ENCODE data around the gene SHH. TPM values are rescaled to one million over a fixed set of nuclear protein-coding genes. Genes with fewer than 3 reads are reported as not detected.

SHH gene
- total and polyA plus RNA-seq, 4 donors: 0.10 to 0.25 TPM; not detected in 2

DNA sequence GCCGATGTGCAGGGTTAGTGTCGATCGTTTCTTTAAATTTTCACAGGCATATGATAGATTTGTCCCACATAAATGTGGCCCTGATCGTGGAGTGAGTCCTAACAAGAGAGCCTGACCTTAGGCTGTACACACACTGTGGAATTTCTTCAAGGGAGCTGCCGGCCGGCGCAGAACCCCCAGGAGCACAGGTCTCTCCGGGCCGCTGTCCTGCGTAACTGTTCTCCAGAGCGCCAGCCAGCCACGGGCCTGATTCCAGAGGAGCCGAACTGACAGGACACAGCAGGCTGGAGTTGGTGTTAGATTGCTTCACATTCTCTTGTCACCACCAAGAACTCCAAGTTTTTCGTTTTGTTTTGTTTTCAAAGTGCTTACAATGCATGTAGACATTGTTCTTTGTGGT, 37.3 kb downstream of the SHH start:
- Histone ChIP-seq H3K27ac (ENCODE audit: low read depth in 1 of 2, low read length in 2 of 2) (no peak overlapping the region), H3K4me1 (ENCODE audit: control insufficient read depth in 1 of 2, insufficient read depth in 2 of 2, low read length in 2 of 2) (no peaks in the 10 kb centered on the region), H3K27me3 (ENCODE audit: control insufficient read depth in 1 of 2, insufficient read depth in 2 of 2, low read length in 1 of 2) (no peaks in the 10 kb centered on the region), H3K9me3 (ENCODE audit: control insufficient read depth, low read length) (no peaks in the 10 kb centered on the region), H3K4me3 (ENCODE audit: low read length in 2 of 2) (no peak overlapping the region), H3K36me3 (ENCODE audit: control insufficient read depth in 1 of 2, insufficient read depth in 2 of 2, low read length in 1 of 2) (peaks cover 0 to 8% of the 10 kb centered on the region in 2 donors)
- intact Hi-C loops (cut with DNase I): no loop called here
- WGBS, 2 donors: 94% methylated on average over 14 of the region's 14 CpGs
- ATAC-seq (ENCODE audit: low FRiP score) (no peak), DNase-seq (no peak)

DNA sequence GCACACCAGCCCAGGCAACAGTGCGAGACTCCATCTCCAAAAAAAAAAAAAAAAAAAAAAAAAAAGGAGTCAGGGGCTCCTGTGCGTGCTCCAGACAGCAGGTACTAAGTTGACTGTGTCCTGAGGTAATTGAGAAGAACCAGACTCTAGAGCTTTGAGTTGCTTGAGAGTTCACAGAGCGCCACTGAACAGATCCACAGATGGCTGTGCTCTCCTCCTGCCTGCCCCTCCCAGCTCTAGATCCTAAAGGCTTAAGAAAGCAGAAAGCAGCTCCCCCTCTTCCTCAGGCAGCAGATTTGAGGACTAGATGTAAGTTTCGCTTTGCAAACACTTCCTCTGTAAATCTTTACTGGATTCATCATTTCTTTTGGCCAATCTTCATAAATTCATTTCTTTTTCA, 38.7 kb downstream of the SHH start:
- Histone ChIP-seq H3K27ac (ENCODE audit: low read depth in 1 of 2, low read length in 2 of 2) (no peak overlapping the region), H3K4me3 (ENCODE audit: low read length in 2 of 2) (no peak overlapping the region), H3K4me1 (ENCODE audit: control insufficient read depth in 1 of 2, insufficient read depth in 2 of 2, low read length in 2 of 2) (no peaks in the 10 kb centered on the region), H3K9me3 (ENCODE audit: control insufficient read depth, low read length) (no peaks in the 10 kb centered on the region), H3K36me3 (ENCODE audit: control insufficient read depth in 1 of 2, insufficient read depth in 2 of 2, low read length in 1 of 2) (peaks cover 0 to 10% of the 10 kb centered on the region in 2 donors), H3K27me3 (ENCODE audit: control insufficient read depth in 1 of 2, insufficient read depth in 2 of 2, low read length in 1 of 2) (no peaks in the 10 kb centered on the region)
- no peak for ATAC-seq (ENCODE audit: low FRiP score)
- intact Hi-C loops (cut with DNase I): no loop called here
- 90 to 93% methylated on average over 4 of the region's 4 CpGs for WGBS, 2 donors
- DNase-seq: no peak

DNA sequence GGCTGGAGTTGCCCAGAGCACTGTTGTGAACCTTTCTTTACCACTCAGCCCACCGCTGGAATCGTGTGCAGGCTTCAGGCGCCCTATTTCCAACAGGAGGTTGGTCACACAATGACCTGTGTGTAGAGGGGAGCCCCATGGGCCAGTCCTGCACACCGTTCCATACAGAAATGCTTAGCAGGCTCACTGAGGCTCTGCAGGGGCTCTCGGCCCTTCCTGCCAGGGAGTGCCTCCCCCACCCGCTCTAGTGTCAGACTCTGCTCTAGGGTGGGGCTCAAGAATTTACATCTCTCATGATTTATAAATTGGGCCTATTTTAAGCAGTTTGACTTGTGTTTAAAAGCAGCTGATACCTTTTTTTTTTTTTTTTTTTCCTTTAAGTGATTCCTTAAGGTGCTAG, 42.0 kb downstream of the SHH start:
- DNase-seq (no peak), ATAC-seq (ENCODE audit: low FRiP score) (no peak)
- Histone ChIP-seq H3K9me3 (ENCODE audit: control insufficient read depth, low read length) (no peaks in the 10 kb centered on the region), H3K36me3 (ENCODE audit: control insufficient read depth in 1 of 2, insufficient read depth in 2 of 2, low read length in 1 of 2) (peaks cover 0 to 7% of the 10 kb centered on the region in 2 donors), H3K27me3 (ENCODE audit: control insufficient read depth in 1 of 2, insufficient read depth in 2 of 2, low read length in 1 of 2) (no peaks in the 10 kb centered on the region), H3K27ac (ENCODE audit: low read depth in 1 of 2, low read length in 2 of 2) (no peak overlapping the region), H3K4me1 (ENCODE audit: control insufficient read depth in 1 of 2, insufficient read depth in 2 of 2, low read length in 2 of 2) (no peaks in the 10 kb centered on the region), H3K4me3 (ENCODE audit: low read length in 2 of 2) (no peak overlapping the region)
- 91 to 97% methylated on average over 5 to 6 of the region's 6 CpGs for WGBS, 2 donors
- intact Hi-C loops (cut with DNase I): no loop called here

DNA sequence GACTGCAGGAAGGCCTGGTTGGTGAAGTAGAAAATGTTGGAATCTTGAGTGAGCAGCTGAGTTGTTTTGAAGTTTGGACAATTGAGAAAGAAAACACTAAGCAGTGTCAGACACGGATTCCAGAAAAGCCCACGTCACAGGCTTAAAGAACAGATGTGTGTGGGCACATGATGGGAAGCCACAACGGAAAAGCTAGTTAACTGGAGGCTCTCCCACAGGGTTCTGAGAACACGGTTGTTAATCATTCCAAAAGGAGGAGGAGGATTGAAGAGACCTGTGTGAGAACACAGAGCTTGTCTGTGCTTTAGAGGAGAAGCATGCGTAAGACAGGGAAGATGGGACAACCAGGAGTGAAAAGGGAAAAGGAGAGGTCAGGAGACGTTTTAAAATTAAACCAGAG, 42.6 kb downstream of the SHH start:
- Histone ChIP-seq H3K27me3 (ENCODE audit: control insufficient read depth in 1 of 2, insufficient read depth in 2 of 2, low read length in 1 of 2) (no peaks in the 10 kb centered on the region), H3K36me3 (ENCODE audit: control insufficient read depth in 1 of 2, insufficient read depth in 2 of 2, low read length in 1 of 2) (peaks cover 0 to 5% of the 10 kb centered on the region in 2 donors), H3K4me3 (ENCODE audit: low read length in 2 of 2) (no peak overlapping the region), H3K27ac (ENCODE audit: low read depth in 1 of 2, low read length in 2 of 2) (no peak overlapping the region), H3K4me1 (ENCODE audit: control insufficient read depth in 1 of 2, insufficient read depth in 2 of 2, low read length in 2 of 2) (no peaks in the 10 kb centered on the region), H3K9me3 (ENCODE audit: control insufficient read depth, low read length) (no peaks in the 10 kb centered on the region)
- ATAC-seq (ENCODE audit: low FRiP score) (no peak), DNase-seq (no peak)
- whole genome bisulfite sequencing, 2 donors: 76 to 78% methylated on average over 6 of the region's 6 CpGs
- intact Hi-C loops (cut with DNase I): loop anchor here in 1 of 2 donors (2.0 kb wide), 1 partner anchor 171 kb away; no protein-coding TSS in a partner anchor

DNA sequence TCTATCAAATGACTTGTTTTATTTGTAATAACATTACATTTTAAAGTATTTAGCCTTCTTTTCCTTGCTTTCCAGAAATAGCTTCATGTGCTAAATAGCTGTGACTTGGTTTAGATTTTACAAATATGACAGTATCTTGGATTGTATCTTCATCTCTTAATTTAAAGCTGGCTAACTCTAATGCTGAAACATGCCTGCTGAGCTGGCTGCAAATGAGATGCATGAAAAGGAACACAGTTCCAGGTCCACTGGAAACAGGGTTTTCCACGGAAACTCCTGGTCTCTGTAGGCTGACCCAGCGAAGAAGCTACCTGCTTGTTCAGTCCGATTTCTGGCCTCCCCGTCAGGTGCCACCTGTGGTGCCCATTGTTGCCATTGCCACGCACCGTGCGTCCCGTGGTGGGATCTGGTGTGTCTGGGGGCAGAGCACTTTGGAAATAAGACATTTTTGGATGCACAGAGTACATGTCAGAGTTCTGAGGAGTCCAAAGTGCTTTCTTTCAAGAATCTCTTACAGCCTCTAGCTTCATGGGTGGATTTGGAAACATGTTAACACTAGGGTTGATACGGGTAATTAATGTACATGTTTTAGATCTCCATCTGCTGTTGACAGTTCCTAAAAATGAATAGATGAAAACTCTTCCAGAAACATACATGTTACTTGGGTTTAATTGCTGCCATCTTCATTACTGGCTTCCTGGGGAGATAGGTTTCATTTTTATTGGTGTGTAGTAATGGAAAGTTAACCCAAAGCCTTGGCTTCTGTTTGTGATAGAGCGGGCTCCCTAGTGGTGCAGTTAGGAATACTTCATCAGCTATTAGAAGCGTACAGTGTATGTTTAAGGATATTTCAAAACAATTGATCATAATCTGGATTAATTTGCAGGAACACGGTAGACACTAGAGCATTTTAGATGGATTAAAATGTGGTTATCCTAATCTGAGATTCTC, 45.0 kb downstream of the SHH start:
- no peaks in the 10 kb centered on the region for H3K27me3 ChIP-seq (ENCODE audit: control insufficient read depth in 1 of 2, insufficient read depth in 2 of 2, low read length in 1 of 2)
- WGBS, 2 donors: 83 to 86% methylated on average over 12 of the region's 12 CpGs
- H3K36me3 ChIP-seq (ENCODE audit: control insufficient read depth in 1 of 2, insufficient read depth in 2 of 2, low read length in 1 of 2): peaks cover 0 to 7% of the 10 kb centered on the region in 2 donors
- no peak for DNase-seq
- intact Hi-C loops (cut with DNase I): no loop called here
- no peak overlapping the region for H3K27ac ChIP-seq (ENCODE audit: low read depth in 1 of 2, low read length in 2 of 2)
- H3K4me1 ChIP-seq (ENCODE audit: control insufficient read depth in 1 of 2, insufficient read depth in 2 of 2, low read length in 2 of 2): no peaks in the 10 kb centered on the region
- no peak for ATAC-seq (ENCODE audit: low FRiP score)
- H3K9me3 ChIP-seq (ENCODE audit: control insufficient read depth, low read length): no peaks in the 10 kb centered on the region
- no peak overlapping the region for H3K4me3 ChIP-seq (ENCODE audit: low read length in 2 of 2)

DNA sequence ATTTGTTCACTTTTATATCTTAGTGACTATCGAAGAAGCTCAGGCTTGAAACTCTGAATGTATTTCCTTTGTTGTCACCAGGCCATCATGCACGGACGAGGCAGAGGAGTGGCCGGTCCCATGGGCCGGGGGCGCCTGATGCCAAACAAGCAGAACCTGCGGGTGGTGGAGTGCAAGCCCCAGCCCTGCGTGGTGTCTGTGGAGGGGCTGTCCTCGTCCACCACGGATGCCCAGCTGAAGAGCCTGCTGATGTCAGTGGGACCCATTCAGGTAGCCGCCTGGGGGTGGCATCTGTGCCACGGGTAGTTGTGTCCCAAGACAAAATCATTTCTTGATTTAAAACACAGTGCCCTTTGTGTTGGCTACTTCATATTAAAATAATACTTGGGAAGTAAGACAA, 45.9 kb downstream of the SHH start:
- DNase-seq (no peak), ATAC-seq (ENCODE audit: low FRiP score) (no peak)
- Histone ChIP-seq H3K4me1 (ENCODE audit: control insufficient read depth in 1 of 2, insufficient read depth in 2 of 2, low read length in 2 of 2) (no peaks in the 10 kb centered on the region), H3K36me3 (ENCODE audit: control insufficient read depth in 1 of 2, insufficient read depth in 2 of 2, low read length in 1 of 2) (peaks cover 0 to 7% of the 10 kb centered on the region in 2 donors), H3K27me3 (ENCODE audit: control insufficient read depth in 1 of 2, insufficient read depth in 2 of 2, low read length in 1 of 2) (no peaks in the 10 kb centered on the region), H3K27ac (ENCODE audit: low read depth in 1 of 2, low read length in 2 of 2) (no peak overlapping the region), H3K9me3 (ENCODE audit: control insufficient read depth, low read length) (no peaks in the 10 kb centered on the region), H3K4me3 (ENCODE audit: low read length in 2 of 2) (no peak overlapping the region)
- WGBS, 2 donors: 81 to 87% methylated on average over 12 of the region's 12 CpGs
- intact Hi-C loops (cut with DNase I): no loop called here

DNA sequence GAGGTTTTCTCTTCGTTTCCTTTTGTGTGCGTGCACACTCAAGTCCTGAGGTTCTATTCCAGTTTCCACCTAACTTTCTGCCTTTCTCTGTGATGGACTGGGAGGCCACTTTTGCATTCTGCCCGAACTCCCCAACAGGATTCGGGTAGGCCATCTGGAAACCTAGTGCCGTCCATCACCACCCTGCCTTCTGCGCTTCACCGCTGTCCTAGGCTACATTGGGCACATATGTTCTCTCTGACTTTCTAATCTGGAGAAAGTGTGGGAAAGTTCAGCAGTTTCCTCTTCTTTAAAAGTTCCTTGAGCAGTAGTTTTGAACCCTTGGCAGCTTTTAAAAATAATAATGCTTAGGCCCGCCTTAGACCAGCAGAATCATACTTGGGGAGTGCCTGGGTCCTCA, 46.8 kb downstream of the SHH start:
- Histone ChIP-seq H3K9me3 (ENCODE audit: control insufficient read depth, low read length) (no peaks in the 10 kb centered on the region), H3K36me3 (ENCODE audit: control insufficient read depth in 1 of 2, insufficient read depth in 2 of 2, low read length in 1 of 2) (peaks cover 0 to 6% of the 10 kb centered on the region in 2 donors), H3K27me3 (ENCODE audit: control insufficient read depth in 1 of 2, insufficient read depth in 2 of 2, low read length in 1 of 2) (no peaks in the 10 kb centered on the region), H3K27ac (ENCODE audit: low read depth in 1 of 2, low read length in 2 of 2) (no peak overlapping the region), H3K4me3 (ENCODE audit: low read length in 2 of 2) (no peak overlapping the region), H3K4me1 (ENCODE audit: control insufficient read depth in 1 of 2, insufficient read depth in 2 of 2, low read length in 2 of 2) (no peaks in the 10 kb centered on the region)
- 66 to 68% methylated on average over 8 of the region's 8 CpGs for WGBS, 2 donors
- ATAC-seq (ENCODE audit: low FRiP score) (no peak), DNase-seq (no peak)
- intact Hi-C loops (cut with DNase I): no loop called here

DNA sequence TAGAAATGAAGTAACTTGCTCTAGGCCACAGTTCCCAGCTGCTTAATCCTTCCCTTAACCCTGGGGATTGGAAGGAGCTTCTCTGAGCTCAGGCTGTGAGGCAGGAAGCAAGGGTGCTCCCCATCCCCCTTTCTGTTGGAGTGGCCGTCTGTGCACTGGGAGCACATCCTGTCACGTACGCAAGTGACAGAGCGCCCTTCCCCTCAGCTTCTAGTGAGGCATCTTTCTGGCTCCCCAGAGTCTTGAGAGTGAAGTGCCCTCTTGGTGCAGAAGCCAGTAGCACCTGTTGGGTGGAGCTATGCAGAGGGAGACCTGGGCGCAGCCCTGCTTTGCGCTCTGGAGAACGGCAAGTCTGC, 47.8 kb downstream of the SHH start:
- Histone ChIP-seq H3K27me3 (ENCODE audit: control insufficient read depth in 1 of 2, insufficient read depth in 2 of 2, low read length in 1 of 2) (no peaks in the 10 kb centered on the region), H3K4me3 (ENCODE audit: low read length in 2 of 2) (no peak overlapping the region), H3K4me1 (ENCODE audit: control insufficient read depth in 1 of 2, insufficient read depth in 2 of 2, low read length in 2 of 2) (no peaks in the 10 kb centered on the region), H3K9me3 (ENCODE audit: control insufficient read depth, low read length) (no peaks in the 10 kb centered on the region), H3K27ac (ENCODE audit: low read depth in 1 of 2, low read length in 2 of 2) (no peak overlapping the region), H3K36me3 (ENCODE audit: control insufficient read depth in 1 of 2, insufficient read depth in 2 of 2, low read length in 1 of 2) (peaks cover 0 to 6% of the 10 kb centered on the region in 2 donors)
- ATAC-seq (ENCODE audit: low FRiP score): no peak
- no peak for DNase-seq
- intact Hi-C loops (cut with DNase I): no loop called here
- WGBS, 2 donors: 87 to 88% methylated on average over 7 of the region's 7 CpGs

Measured in aorta (tissue), 5 donors.